Right kidney (tissue), 1 donor: ENCODE measurements around the gene MLXIP.
"Not testable (repeated sequence)": the region's sequence is repeated elsewhere in the genome, so short reads cannot be mapped to it uniquely, and the experiment has no call there.

ENCODE experiments used
- DNase-seq: peaks from one replicate; pipeline ENCODE4 v3.0.0-alpha.2; 2016

MLXIP gene

GRCh38 chr12:122094735-122095631 lies 16.4 kb downstream of the MLXIP start:
- DNase-seq: no peak

- DNase-seq: no peak
Measured at GRCh38 chr12:122096014-122096413, 17.5 kb downstream of the MLXIP start.

- DNase-seq: peak; percentile 43
Measured at GRCh38 chr12:122096591-122097149, 18.1 kb downstream of the MLXIP start.

- no peak for DNase-seq
Measured at GRCh38 chr12:122097584-122097926, 19.0 kb downstream of the MLXIP start.

GRCh38 chr12:122097927-122098756 lies 19.6 kb downstream of the MLXIP start:
- DNase-seq: peak; percentile 45

GRCh38 chr12:122099280-122099749 lies 20.8 kb downstream of the MLXIP start:
- DNase-seq: no peak

GRCh38 chr12:122099856-122100255 lies 21.3 kb downstream of the MLXIP start:
- no peak for DNase-seq

- DNase-seq: no peak
Measured at GRCh38 chr12:122100568-122100967, 22.0 kb downstream of the MLXIP start.

- no peak for DNase-seq
Measured at GRCh38 chr12:122102331-122102730, 23.8 kb downstream of the MLXIP start.

GRCh38 chr12:122104844-122105243 lies 26.3 kb downstream of the MLXIP start:
- DNase-seq: no peak

- not testable (repeated sequence) for DNase-seq
Measured at GRCh38 chr12:122105496-122105895, 26.9 kb downstream of the MLXIP start.

GRCh38 chr12:122106843-122107242 lies 28.3 kb downstream of the MLXIP start:
- no peak for DNase-seq

- no peak for DNase-seq
Measured at GRCh38 chr12:122107261-122107660, 28.7 kb downstream of the MLXIP start.

- no peak for DNase-seq
Measured at GRCh38 chr12:122111089-122111641, 32.6 kb downstream of the MLXIP start.

GRCh38 chr12:122116707-122117535 lies 38.4 kb downstream of the MLXIP start:
- no peak for DNase-seq

GRCh38 chr12:122117979-122118378 lies 39.4 kb downstream of the MLXIP start:
- no peak for DNase-seq

GRCh38 chr12:122121341-122121740 lies 42.8 kb downstream of the MLXIP start:
- not testable (repeated sequence) for DNase-seq

GRCh38 chr12:122121745-122122144 lies 43.2 kb downstream of the MLXIP start:
- no peak for DNase-seq

- peak; percentile 84 for DNase-seq
Measured at GRCh38 chr12:122123051-122123760, 44.6 kb downstream of the MLXIP start.

GRCh38 chr12:122123761-122124145 lies 45.2 kb downstream of the MLXIP start:
- no peak for DNase-seq

GRCh38 chr12:122124370-122124769 lies 45.8 kb downstream of the MLXIP start:
- DNase-seq: no peak
